WERI-Rb-1 (cell line): ENCODE results near the gene ZBTB24.
A peak's percentile ranks its signal among the peaks of the same experiment; 100 is the strongest.

Experiments used
- DNase-seq: peaks from one replicate; pipeline ENCODE4 v3.0.0-alpha.2; 2020
- H3K27ac ChIP-seq: fragments of 250-450 bp; sonication (Bioruptor Pico); 2 replicates; pipeline ENCODE4 v1.5.1; 2020; ENCODE audit warnings: mild to moderate bottlenecking, moderate library complexity
- H3K27me3 ChIP-seq: fragments of 250-450 bp; sonication (Bioruptor Pico); 2 replicates; pipeline ENCODE4 v1.5.1; 2021; ENCODE audit warnings: mild to moderate bottlenecking, low read depth, moderate library complexity; ENCODE audit not compliant: insufficient read depth, severe bottlenecking
- H3K36me3 ChIP-seq: fragments of 250-450 bp; sonication (Bioruptor Pico); 2 replicates; pipeline ENCODE4 v1.5.1; 2020; ENCODE audit warnings: mild to moderate bottlenecking, moderate library complexity
- H3K4me3 ChIP-seq: 2 replicates; pipeline ENCODE4 v1.5.1; 2011; ENCODE audit warnings: low read depth, mild to moderate bottlenecking, control low read depth, low read length
- H3K9me3 ChIP-seq: fragments of 250-450 bp; sonication (Bioruptor Pico); 2 replicates; pipeline ENCODE4 v1.5.1; 2021; ENCODE audit warnings: mild to moderate bottlenecking, moderate library complexity; ENCODE audit not compliant: severe bottlenecking
- CTCF ChIP-seq: IDR thresholded peaks from 2 replicates; pipeline ENCODE4 v1.5.1; 2011; ENCODE audit warnings: low read depth, mild to moderate bottlenecking, control low read depth, inconsistent platforms, low read length

The ZBTB24 gene

GRCh38 chr6:109447087-109447486, 35.9 kb downstream of the ZBTB24 start:
- Histone ChIP-seq H3K4me3 (no peak overlapping the region), H3K27me3 (no peaks in the 10 kb centered on the region), H3K9me3 (no peaks in the 10 kb centered on the region), H3K27ac (no peak overlapping the region), H3K36me3 (peaks cover 38% of the 10 kb centered on the region)
- DNase-seq: no peak
- no peak for TF ChIP-seq CTCF

GRCh38 chr6:109446541-109446940, 36.5 kb downstream of the ZBTB24 start:
- no peaks in the 10 kb centered on the region for H3K9me3 ChIP-seq
- H3K4me3 ChIP-seq: no peak overlapping the region
- peaks cover 42% of the 10 kb centered on the region for H3K36me3 ChIP-seq
- no peak for DNase-seq
- TF ChIP-seq CTCF: no peak
- H3K27me3 ChIP-seq: no peaks in the 10 kb centered on the region
- H3K27ac ChIP-seq: no peak overlapping the region

GRCh38 chr6:109446072-109446471, 36.9 kb downstream of the ZBTB24 start:
- Histone ChIP-seq H3K9me3 (no peaks in the 10 kb centered on the region), H3K4me3 (no peak overlapping the region), H3K27ac (no peak overlapping the region), H3K27me3 (no peaks in the 10 kb centered on the region), H3K36me3 (peaks cover 42% of the 10 kb centered on the region)
- no peak for TF ChIP-seq CTCF
- DNase-seq: no peak

GRCh38 chr6:109445382-109445781, 37.6 kb downstream of the ZBTB24 start:
- TF ChIP-seq CTCF: 0 out of 2 replicates have a peak, but pooled peaks have one; percentile 16
- Histone ChIP-seq H3K27me3 (no peaks in the 10 kb centered on the region), H3K27ac (no peak overlapping the region), H3K4me3 (no peak overlapping the region), H3K36me3 (peaks cover 42% of the 10 kb centered on the region), H3K9me3 (no peaks in the 10 kb centered on the region)
- DNase-seq: no peak

- no peak overlapping the region for H3K4me3 ChIP-seq
- H3K9me3 ChIP-seq: no peaks in the 10 kb centered on the region
- H3K27me3 ChIP-seq: no peaks in the 10 kb centered on the region
- peaks cover 42% of the 10 kb centered on the region for H3K36me3 ChIP-seq
- no peak for TF ChIP-seq CTCF
- H3K27ac ChIP-seq: no peak overlapping the region
- no peak for DNase-seq
These were observed 39.5 kb downstream of the ZBTB24 start for GRCh38 chr6:109443425-109443950.

GRCh38 chr6:109442393-109442924, 40.6 kb downstream of the ZBTB24 start:
- Histone ChIP-seq H3K4me3 (no peak overlapping the region), H3K27me3 (no peaks in the 10 kb centered on the region), H3K9me3 (no peaks in the 10 kb centered on the region), H3K27ac (no peak overlapping the region), H3K36me3 (peaks cover 42% of the 10 kb centered on the region)
- no peak for TF ChIP-seq CTCF
- DNase-seq: no peak
